T47D (cell line): ENCODE results near the gene TTL.
A peak's percentile ranks its signal among the peaks of the same experiment; 100 is the strongest.
"Not testable (repeated sequence)": the region's sequence is repeated elsewhere in the genome, so short reads cannot be mapped to it uniquely, and the experiment has no call there.

Source experiments
- DNase-seq, 2 experiments: peaks; one replicate each; pipeline versions ENCODE4 v3.0.0 to v3.0.0-alpha.2; 2011 to 2012; ENCODE audit warnings: low read depth in 1 of 2, low spot score in 1 of 2
- JUND ChIP-seq: IDR thresholded peaks from 2 replicates; pipeline ENCODE4 v1.6.1; 2012; ENCODE audit warnings: low read depth
- in situ Hi-C: cut with HindIII; loops from 2 replicates; pipeline ENCODE4 v1.10.0; 2016; ENCODE audit warnings: low sequenced_read_pairs, low pct_unique_long_range_greater_than_20kb

TTL gene

GRCh38 chr2:112481528-112482233 lies at the start of gene TTL:
Gene TTL (plus strand): TSS chr2:112482156. CDS start chr2:112482345, 189 bp downstream.
- in situ Hi-C loops: no loop called here
- no peak for TF ChIP-seq JUND
- DNase-seq: peak; percentile 67 to 79

- DNase-seq, in situ Hi-C loops: not testable (repeated sequence)
Measured at GRCh38 chr2:112432390-112432734, 49.6 kb upstream of the TTL start.

GRCh38 chr2:112432735-112433479 lies 49.0 kb upstream of the TTL start:
- in situ Hi-C loops: not testable (repeated sequence)

GRCh38 chr2:112433480-112433879 lies 48.5 kb upstream of the TTL start, which contains the start of gene RGPD8:
Gene RGPD8 (minus strand): TSS chr2:112433645. CDS start chr2:112433453, 192 bp downstream.
- peak in 1 of 2 experiments; percentile 77 for DNase-seq
- in situ Hi-C loops: not testable (repeated sequence)

More at GRCh38 chr2:112432735-112433479, 49.0 kb upstream of the TTL start:
- DNase-seq: not testable (repeated sequence)

GRCh38 chr2:112433932-112434730 lies 47.8 kb upstream of the TTL start:
- in situ Hi-C loops: no loop called here
- no peak for DNase-seq
- no peak for TF ChIP-seq JUND

- DNase-seq, in situ Hi-C loops: not testable (repeated sequence)
Measured at GRCh38 chr2:112434890-112435715, 46.9 kb upstream of the TTL start.

GRCh38 chr2:112435716-112436431 lies 46.1 kb upstream of the TTL start:
- DNase-seq: not testable (repeated sequence)

GRCh38 chr2:112436993-112437392 lies 45.0 kb upstream of the TTL start:
- DNase-seq, in situ Hi-C loops: not testable (repeated sequence)

More at GRCh38 chr2:112435716-112436431, 46.1 kb upstream of the TTL start:
- in situ Hi-C loops: not testable (repeated sequence)

GRCh38 chr2:112437405-112437831 lies 44.5 kb upstream of the TTL start:
- peak in 1 of 2 experiments; percentile 4 for DNase-seq
- in situ Hi-C loops: not testable (repeated sequence)

GRCh38 chr2:112438603-112439261 lies 43.2 kb upstream of the TTL start:
- in situ Hi-C loops, DNase-seq: not testable (repeated sequence)

- DNase-seq, in situ Hi-C loops: not testable (repeated sequence)
Measured at GRCh38 chr2:112444256-112444655, 37.7 kb upstream of the TTL start.
